Measurements from ENCODE around the gene ARL5A.

GRCh38 chr2:151833984-151834383 is 5.8 kb upstream of the ARL5A start:
- TF ChIP-seq CTCF (IDR thresholded peaks at IDR 0.05) (no peak), EZH2phosphoT487 (IDR thresholded peaks at IDR 0.05) (no peak), EZH2 (IDR thresholded peaks at IDR 0.05) (no peak)

Data from neural progenitor cell (in vitro differentiated cells).